ENCODE data around the gene MSH3.

GRCh38 chr5:80711216-80711615, 56.8 kb downstream of the MSH3 start:
- TF ChIP-seq CTCF (IDR thresholded peaks at IDR 0.05): no peak
- TF ChIP-seq ZFX (IDR thresholded peaks at IDR 0.05; ENCODE audit: borderline replicate concordance): no peak
